Mammary epithelial cell (primary cell): Measurements from ENCODE around the gene GNAS-AS1.

Experiments used
- CTCF ChIP-seq, 2 donors: IDR thresholded peaks in 1 of 2; conservative IDR thresholded peaks in 1 of 2; 2 replicates each; pipeline ENCODE4 v1.5.1; 2011 to 2012; ENCODE audit warnings: inconsistent platforms in 2 of 2, low read length in 2 of 2, mild to moderate bottlenecking in 2 of 2, control low read depth in 1 of 2, low read depth in 1 of 2; ENCODE audit not compliant: insufficient read depth in 1 of 2; ENCODE audit errors: extremely low read depth in 1 of 2
- EZH2 ChIP-seq: IDR thresholded peaks from 2 replicates; pipeline ENCODE4 v1.6.1; 2012; ENCODE audit warnings: low read length, inconsistent platforms, borderline replicate concordance

DNA sequence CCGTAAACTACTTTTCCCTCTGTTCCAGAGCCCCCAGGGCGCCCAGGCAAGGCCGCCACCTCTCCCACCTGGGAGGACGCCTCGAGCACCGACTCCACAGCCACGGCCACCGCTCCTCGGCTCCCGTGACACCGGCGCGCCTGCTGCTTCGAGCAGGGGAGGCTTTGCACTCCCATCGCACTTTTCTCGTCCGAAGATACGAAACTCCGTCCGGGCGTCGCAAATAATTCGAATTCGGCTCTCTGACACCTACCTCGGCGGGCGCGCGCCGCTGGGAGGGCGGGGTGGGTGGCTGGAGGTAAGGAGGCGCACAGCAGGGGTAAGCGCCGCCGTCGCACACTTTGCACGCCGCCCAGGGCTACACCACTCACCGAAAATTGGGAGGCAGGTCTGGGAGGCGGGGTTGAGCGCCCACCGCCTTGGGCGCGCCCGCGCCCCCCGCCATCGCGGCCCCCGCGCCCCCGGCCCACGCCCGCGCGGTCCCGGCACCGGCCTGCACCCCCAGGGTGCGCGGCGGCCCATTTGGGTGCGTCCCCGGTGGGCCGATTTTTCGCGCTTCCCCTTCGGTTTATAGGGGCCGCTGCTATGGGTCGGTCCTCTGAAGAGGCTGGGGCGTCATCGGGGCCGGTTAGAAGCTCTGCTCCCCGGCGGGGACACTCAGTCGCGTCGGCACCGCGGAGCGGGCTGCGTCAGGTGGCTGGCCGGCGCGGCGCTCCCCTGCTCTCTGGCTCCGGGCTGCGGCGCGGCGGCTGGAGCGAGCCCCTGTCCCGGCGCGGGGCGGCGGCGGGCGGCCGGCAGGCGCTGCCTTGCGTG is 38.0 kb upstream of the GNAS-AS1 start:
- no peak for TF ChIP-seq CTCF (conservative IDR thresholded peaks at IDR 0.05 in 1 of 2, IDR thresholded peaks at IDR 0.05 in 1 of 2; ENCODE audit: extremely low read depth in 1 of 2, insufficient read depth in 1 of 2, low read depth in 1 of 2, low read length in 2 of 2)
- TF ChIP-seq EZH2: no peak
